Lower leg skin (tissue), 4 donors: Measurements from ENCODE around the gene FAM120A. TPM values are rescaled to one million over a fixed set of nuclear protein-coding genes. Genes with fewer than 3 reads are reported as not detected.

ENCODE experiments used
- DNase-seq, 2 donors: peaks; one replicate each; pipeline ENCODE4 v3.0.0-alpha.2; 2019; ENCODE audit warnings: low spot score in 2 of 2
- H3K4me3 ChIP-seq: fragments of 200-600 bp; sonication (generic); 2 replicates; pipeline ENCODE4 v1.5.1; 2017; ENCODE audit warnings: mild to moderate bottlenecking, low read depth; ENCODE audit not compliant: poor library complexity, severe bottlenecking
- CTCF ChIP-seq, 3 donors: fragments of 450-650 bp; IDR thresholded peaks; one replicate each; pipeline ENCODE4 v1.5.1; 2016; ENCODE audit warnings: antibody characterized with exemption in 3 of 3, mild to moderate bottlenecking in 3 of 3, moderate library complexity in 2 of 3
- POLR2A ChIP-seq, 2 donors: fragments of 450-650 bp; IDR thresholded peaks; one replicate each; pipeline ENCODE4 v1.6.1; 2016 to 2017; ENCODE audit warnings: antibody characterized with exemption in 2 of 2, mild to moderate bottlenecking in 1 of 2, moderate library complexity in 1 of 2
- WGBS, 2 donors: methylation state at CpG; one replicate each; pipeline ENCODE4 v1.1.5; 2018; 5-methylcytosine and 5-hydroxymethylcytosine counted together
- intact Hi-C: fragments of 100-400 bp; cut with DNase I; formaldehyde crosslinking; loops from one replicate; pipeline ENCODE4 v1.15.0; 2023; ENCODE audit warnings: low total_unique reads
- total RNA-seq, 4 donors: library from RNA; depleted of rRNA; stranded (reverse); fragments of >200 nt; gene quantifications; one replicate each; pipeline ENCODE4 v1.1.0, GENCODE V29; 2016

The FAM120A gene
- total RNA-seq, 4 donors from 2014 or later, result 58.1 to 80.5 (median 65.0) TPM

- intact Hi-C loops, result no loop called here
- DNase-seq, result no peak
- WGBS, 2 donors, result 100% methylated on average over 1 of the region's 1 CpG
Measured at GRCh38 chr9:93486268-93486667, 34.8 kb downstream of the FAM120A start.

DNA sequence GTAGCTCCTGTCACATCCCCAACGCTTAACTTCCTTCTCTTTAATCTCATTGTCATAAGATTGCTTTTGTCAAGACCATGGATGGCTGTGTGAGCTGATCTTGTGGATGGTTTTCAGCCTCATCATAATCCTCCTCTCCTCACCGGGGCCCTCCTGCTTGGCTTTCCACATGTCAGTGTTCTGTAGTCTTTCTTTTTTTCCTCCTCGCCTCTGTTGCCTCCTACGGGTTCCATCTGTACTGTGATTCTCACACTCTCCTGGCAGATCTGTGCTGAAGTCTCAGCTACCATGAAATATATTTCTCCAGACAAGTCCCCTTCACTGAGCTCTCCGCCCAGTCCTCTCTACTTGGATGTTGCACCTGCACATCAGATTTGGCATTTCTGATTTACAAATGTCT is 36.8 kb downstream of the FAM120A start:
- no peak overlapping the region for H3K4me3 ChIP-seq
- TF ChIP-seq CTCF (IDR thresholded peaks at IDR 0.05) (no peak), POLR2A (IDR thresholded peaks at IDR 0.05) (no peak)
- 97 to 98% methylated on average over 5 of the region's 5 CpGs for WGBS, 2 donors
- DNase-seq, result no peak
- intact Hi-C loops, result no loop called here

More at GRCh38 chr9:93486268-93486667, 34.8 kb downstream of the FAM120A start:
- H3K4me3 ChIP-seq, result no peak overlapping the region
- TF ChIP-seq CTCF (IDR thresholded peaks at IDR 0.05) (no peak), POLR2A (IDR thresholded peaks at IDR 0.05) (no peak)

GRCh38 chr9:93491593-93492232 is 40.2 kb downstream of the FAM120A start:
- no peak for DNase-seq
- no peak overlapping the region for H3K4me3 ChIP-seq
- 89 to 94% methylated on average over 3 of the region's 3 CpGs for WGBS, 2 donors
- intact Hi-C loops, result no loop called here
- TF ChIP-seq CTCF (IDR thresholded peaks at IDR 0.05), result no peak
- TF ChIP-seq POLR2A (IDR thresholded peaks at IDR 0.05), result no peak

- intact Hi-C loops, result no loop called here
- 60 to 67% methylated on average over 5 of the region's 5 CpGs for WGBS, 2 donors
- DNase-seq, result no peak
- H3K4me3 ChIP-seq, result no peak overlapping the region
- TF ChIP-seq POLR2A (IDR thresholded peaks at IDR 0.05), result no peak
- TF ChIP-seq CTCF (IDR thresholded peaks at IDR 0.05), result no peak
Measured at GRCh38 chr9:93492327-93492726, 40.8 kb downstream of the FAM120A start.

- intact Hi-C loops, result no loop called here
- 96 to 97% methylated on average over 12 of the region's 12 CpGs for WGBS, 2 donors
- no peak for TF ChIP-seq POLR2A (IDR thresholded peaks at IDR 0.05)
- no peak for TF ChIP-seq CTCF (IDR thresholded peaks at IDR 0.05)
Measured at GRCh38 chr9:93493949-93494348, 42.5 kb downstream of the FAM120A start.

DNA sequence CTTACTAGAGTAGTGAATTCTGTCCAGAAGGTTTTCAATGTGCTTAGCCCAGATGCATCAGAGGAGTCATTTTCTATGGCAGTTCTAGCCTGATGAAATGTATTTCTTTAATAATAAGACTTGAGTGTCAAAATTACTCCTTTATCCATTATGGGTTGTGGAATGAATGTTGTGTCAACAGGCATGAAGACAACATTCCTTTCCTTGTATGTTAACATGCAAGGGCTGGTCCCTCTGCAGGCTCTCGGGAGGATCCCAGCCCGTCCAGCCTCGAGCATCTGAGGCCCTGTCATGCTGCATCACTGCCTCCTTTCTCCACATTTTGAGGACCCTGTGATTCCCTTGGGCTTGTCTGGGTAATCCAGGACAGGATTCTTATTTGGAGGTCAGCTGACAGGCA is 44.8 kb downstream of the FAM120A start:
- DNase-seq, result no peak
- H3K4me3 ChIP-seq, result no peak overlapping the region
- TF ChIP-seq CTCF (IDR thresholded peaks at IDR 0.05) (no peak), POLR2A (IDR thresholded peaks at IDR 0.05) (no peak)
- intact Hi-C loops, result no loop called here
- 41 to 56% methylated on average over 3 of the region's 3 CpGs for WGBS, 2 donors

More at GRCh38 chr9:93493949-93494348, 42.5 kb downstream of the FAM120A start:
- no peak overlapping the region for H3K4me3 ChIP-seq
- no peak for DNase-seq
